Measurements from ENCODE around the gene MEGF6. TPM values are rescaled to one million over a fixed set of nuclear protein-coding genes. Genes with fewer than 3 reads are reported as not detected.

MEGF6 gene
- total and polyA plus RNA-seq, 2 donors (not counting 1 experiment from before 2014, with no cell fraction given): 43.2 to 77.3 TPM

DNA sequence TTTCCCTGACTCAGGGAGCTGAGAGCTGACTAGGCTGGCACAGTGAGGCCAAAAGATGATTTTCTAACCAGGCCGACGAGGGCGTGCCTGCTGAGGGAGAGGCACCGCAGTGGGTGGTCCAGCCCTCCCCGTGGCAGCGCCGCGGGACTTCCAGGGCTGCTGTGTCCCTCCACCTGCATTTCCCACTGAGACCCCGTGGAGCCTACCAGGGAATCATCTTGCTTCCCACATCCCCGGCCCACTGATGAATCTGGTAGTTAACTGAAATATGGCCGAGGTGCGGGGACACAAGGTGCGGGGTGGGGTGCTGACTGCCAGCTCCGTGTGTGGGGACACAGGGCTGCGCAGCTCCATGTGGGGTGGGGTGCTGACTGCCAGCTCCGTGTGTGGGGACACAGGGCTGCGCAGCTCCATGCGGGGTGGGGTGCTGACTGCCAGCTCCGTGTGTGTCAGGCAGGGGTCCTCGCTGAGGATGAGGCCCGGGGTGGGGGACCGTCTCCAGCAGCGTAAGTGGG, 28.1 kb upstream of the MEGF6 start:
- intact Hi-C loops (cut with micrococcal nuclease): no loop called here
- POLR2A ChIA-PET: no interaction called here
- Histone ChIP-seq H2AFZ (ENCODE audit: insufficient read depth, low read depth, low read length, poor library complexity, severe bottlenecking) (no peak overlapping the region), H3K4me2 (replicated peaks; ENCODE audit: low read depth, low read length, poor library complexity, severe bottlenecking) (no peak overlapping the region), H3K36me3 (replicated peaks in 1 of 2; ENCODE audit: control extremely low read depth in 1 of 2, control insufficient read depth in 1 of 2, extremely low read depth in 1 of 2, insufficient read depth in 2 of 2, low read length in 1 of 2) (peaks cover 0 to 46% of the 10 kb centered on the region in 2 experiments), H3K9me3 (ENCODE audit: control extremely low read depth in 1 of 3, control insufficient read depth in 2 of 3, insufficient read depth in 1 of 3, low read length in 2 of 3) (no peaks in the 10 kb centered on the region), H3K4me3 (ENCODE audit: control extremely low read depth in 1 of 5, extremely low read depth in 1 of 5, insufficient read depth in 1 of 5, low read depth in 2 of 5, low read length in 4 of 5) (no peak overlapping the region), H4K20me1 (ENCODE audit: control insufficient read depth, insufficient read depth, low read length, poor library complexity, severe bottlenecking) (no peaks in the 10 kb centered on the region), H3K27ac (ENCODE audit: low read length in 2 of 2) (no peak overlapping the region), H3K79me2 (ENCODE audit: control insufficient read depth, insufficient read depth, low read length) (peaks cover 10% of the 10 kb centered on the region), H3K4me1 (ENCODE audit: control insufficient read depth in 2 of 2, insufficient read depth in 2 of 2, low read length in 2 of 2) (no peaks in the 10 kb centered on the region), H3K27me3 (replicated peaks in 1 of 4; ENCODE audit: control extremely low read depth in 1 of 4, control insufficient read depth in 3 of 4, insufficient read depth in 4 of 4, low read length in 3 of 4) (no peaks in the 10 kb centered on the region), H3K9ac (ENCODE audit: low read length) (no peak overlapping the region)
- WGBS (ENCODE audit: insufficient coverage): 100% methylated on average over 14 of the region's 23 CpGs
- DNase-seq: no peak
- TF ChIP-seq EZH2 (IDR thresholded peaks at IDR 0.05; ENCODE audit: borderline replicate concordance, insufficient read depth, low read depth, low read length, poor library complexity, severe bottlenecking): no peak
- TF ChIP-seq, protein P1, sequence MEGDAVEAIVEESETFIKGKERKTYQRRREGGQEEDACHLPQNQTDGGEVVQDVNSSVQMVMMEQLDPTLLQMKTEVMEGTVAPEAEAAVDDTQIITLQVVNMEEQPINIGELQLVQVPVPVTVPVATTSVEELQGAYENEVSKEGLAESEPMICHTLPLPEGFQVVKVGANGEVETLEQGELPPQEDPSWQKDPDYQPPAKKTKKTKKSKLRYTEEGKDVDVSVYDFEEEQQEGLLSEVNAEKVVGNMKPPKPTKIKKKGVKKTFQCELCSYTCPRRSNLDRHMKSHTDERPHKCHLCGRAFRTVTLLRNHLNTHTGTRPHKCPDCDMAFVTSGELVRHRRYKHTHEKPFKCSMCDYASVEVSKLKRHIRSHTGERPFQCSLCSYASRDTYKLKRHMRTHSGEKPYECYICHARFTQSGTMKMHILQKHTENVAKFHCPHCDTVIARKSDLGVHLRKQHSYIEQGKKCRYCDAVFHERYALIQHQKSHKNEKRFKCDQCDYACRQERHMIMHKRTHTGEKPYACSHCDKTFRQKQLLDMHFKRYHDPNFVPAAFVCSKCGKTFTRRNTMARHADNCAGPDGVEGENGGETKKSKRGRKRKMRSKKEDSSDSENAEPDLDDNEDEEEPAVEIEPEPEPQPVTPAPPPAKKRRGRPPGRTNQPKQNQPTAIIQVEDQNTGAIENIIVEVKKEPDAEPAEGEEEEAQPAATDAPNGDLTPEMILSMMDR (IDR thresholded peaks at IDR 0.05): no peak
- ATAC-seq (ENCODE audit: low read depth): no peak
- H3K4me3 Mint-ChIP-seq: no peak overlapping the region
- H3K27ac Mint-ChIP-seq: no peak overlapping the region
- no peaks in the 10 kb centered on the region for H3K4me1 Mint-ChIP-seq
- H3K9me3 Mint-ChIP-seq (ENCODE audit: insufficient read depth): no peaks in the 10 kb centered on the region
- no peaks in the 10 kb centered on the region for H3K27me3 Mint-ChIP-seq
- CTCF ChIA-PET: interaction anchor here (1.4 kb wide), 1 partner anchor 18 kb away, joined by 4 read pairs; no protein-coding TSS in a partner anchor

DNA sequence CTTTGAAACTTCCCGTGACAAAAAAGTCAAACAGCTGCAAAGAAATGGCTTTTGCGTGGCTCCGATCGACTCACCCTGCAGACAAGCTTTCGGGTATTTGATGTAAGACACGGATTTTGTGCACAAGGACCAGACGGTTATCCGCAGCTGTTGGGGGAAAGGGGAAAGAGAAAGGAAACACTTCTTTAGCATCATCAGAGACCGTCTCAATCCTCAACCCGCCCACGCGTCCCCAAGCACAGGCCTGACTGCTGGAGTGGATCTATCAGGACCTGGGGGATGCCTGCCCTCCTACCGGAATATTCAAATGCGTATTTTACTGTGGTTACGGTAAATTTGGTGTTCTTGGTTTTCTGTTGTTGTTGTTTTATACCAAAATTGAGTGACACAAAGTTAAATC, 27.4 kb upstream of the MEGF6 start:
- Histone ChIP-seq H4K20me1 (ENCODE audit: control insufficient read depth, insufficient read depth, low read length, poor library complexity, severe bottlenecking) (no peaks in the 10 kb centered on the region), H3K27me3 (replicated peaks in 1 of 4; ENCODE audit: control extremely low read depth in 1 of 4, control insufficient read depth in 3 of 4, insufficient read depth in 4 of 4, low read length in 3 of 4) (no peaks in the 10 kb centered on the region), H3K4me3 (ENCODE audit: control extremely low read depth in 1 of 5, extremely low read depth in 1 of 5, insufficient read depth in 1 of 5, low read depth in 2 of 5, low read length in 4 of 5) (no peak overlapping the region), H3K79me2 (ENCODE audit: control insufficient read depth, insufficient read depth, low read length) (peaks cover 10% of the 10 kb centered on the region), H2AFZ (ENCODE audit: insufficient read depth, low read depth, low read length, poor library complexity, severe bottlenecking) (no peak overlapping the region), H3K27ac (ENCODE audit: low read length in 2 of 2) (no peak overlapping the region), H3K36me3 (replicated peaks in 1 of 2; ENCODE audit: control extremely low read depth in 1 of 2, control insufficient read depth in 1 of 2, extremely low read depth in 1 of 2, insufficient read depth in 2 of 2, low read length in 1 of 2) (peaks cover 0 to 50% of the 10 kb centered on the region in 2 experiments), H3K9ac (ENCODE audit: low read length) (no peak overlapping the region), H3K4me1 (ENCODE audit: control insufficient read depth in 2 of 2, insufficient read depth in 2 of 2, low read length in 2 of 2) (no peaks in the 10 kb centered on the region), H3K9me3 (ENCODE audit: control extremely low read depth in 1 of 3, control insufficient read depth in 2 of 3, insufficient read depth in 1 of 3, low read length in 2 of 3) (no peaks in the 10 kb centered on the region), H3K4me2 (replicated peaks; ENCODE audit: low read depth, low read length, poor library complexity, severe bottlenecking) (no peak overlapping the region)
- Mint-ChIP-seq H3K9me3 (ENCODE audit: insufficient read depth) (no peaks in the 10 kb centered on the region), H3K4me1 (no peaks in the 10 kb centered on the region), H3K27ac (no peak overlapping the region), H3K4me3 (no peak overlapping the region), H3K27me3 (no peaks in the 10 kb centered on the region)
- POLR2A ChIA-PET: no interaction called here
- WGBS (ENCODE audit: insufficient coverage): 85% methylated on average over 8 of the region's 15 CpGs
- DNase-seq (no peak), ATAC-seq (ENCODE audit: low read depth) (no peak)
- intact Hi-C loops (cut with micrococcal nuclease): no loop called here
- TF ChIP-seq EZH2 (IDR thresholded peaks at IDR 0.05; ENCODE audit: borderline replicate concordance, insufficient read depth, low read depth, low read length, poor library complexity, severe bottlenecking): no peak
- TF ChIP-seq, protein P1 (IDR thresholded peaks at IDR 0.05): no peak
- CTCF ChIA-PET: interaction anchor here (1.1 to 1.4 kb wide), 2 partner anchors 17 to 186 kb away, joined by 4 read pairs; no protein-coding TSS in a partner anchor
